HG03196 (cell line): ENCODE measurements around the gene KIAA1191.
"Not testable (repeated sequence)": the region's sequence is repeated elsewhere in the genome, so short reads cannot be mapped to it uniquely, and the experiment has no call there.

Experiments used
- ATAC-seq: cut with Tn5 transposase; IDR thresholded peaks from one replicate; pipeline ENCODE4 v1.9.1; 2021; ENCODE audit not compliant: unreplicated experiment

Gene KIAA1191

GRCh38 chr5:176361437-176362232 is at the start of gene KIAA1191:
TSS of gene KIAA1191 (minus strand) at chr5:176361764. CDS start at chr5:176359508, 2,256 bp downstream.
- ATAC-seq: peak; percentile 87

- ATAC-seq: no peak
Measured at GRCh38 chr5:176410486-176411180, 49.1 kb upstream of the KIAA1191 start.

- ATAC-seq: no peak
Measured at GRCh38 chr5:176409765-176410164, 48.2 kb upstream of the KIAA1191 start.

- ATAC-seq: no peak
Measured at GRCh38 chr5:176408590-176408989, 47.0 kb upstream of the KIAA1191 start.

- not testable (repeated sequence) for ATAC-seq
Measured at GRCh38 chr5:176408252-176408573, 46.6 kb upstream of the KIAA1191 start.

GRCh38 chr5:176407456-176408251 is 46.1 kb upstream of the KIAA1191 start:
- no peak for ATAC-seq

- ATAC-seq: no peak
Measured at GRCh38 chr5:176406436-176407052, 45.0 kb upstream of the KIAA1191 start.

GRCh38 chr5:176405656-176406435 is 44.3 kb upstream of the KIAA1191 start:
- ATAC-seq: no peak

GRCh38 chr5:176401281-176402205 is 40.0 kb upstream of the KIAA1191 start:
- no peak for ATAC-seq

- ATAC-seq: no peak
Measured at GRCh38 chr5:176400382-176401156, 39.0 kb upstream of the KIAA1191 start.

- no peak for ATAC-seq
Measured at GRCh38 chr5:176397736-176398420, 36.3 kb upstream of the KIAA1191 start.

- ATAC-seq: no peak
Measured at GRCh38 chr5:176396330-176396729, 34.8 kb upstream of the KIAA1191 start.

- no peak for ATAC-seq
Measured at GRCh38 chr5:176394881-176395675, 33.5 kb upstream of the KIAA1191 start.

- ATAC-seq: no peak
Measured at GRCh38 chr5:176394096-176394495, 32.5 kb upstream of the KIAA1191 start.

GRCh38 chr5:176392526-176392925 is 31.0 kb upstream of the KIAA1191 start:
- no peak for ATAC-seq

- no peak for ATAC-seq
Measured at GRCh38 chr5:176391999-176392398, 30.4 kb upstream of the KIAA1191 start.

- ATAC-seq: no peak
Measured at GRCh38 chr5:176391479-176391878, 29.9 kb upstream of the KIAA1191 start.
